Loucy (cell line): ENCODE measurements around the gene C15orf39.
A peak's percentile ranks its signal among the peaks of the same experiment; 100 is the strongest.

ENCODE experiments used
- CTCF ChIP-seq: fragments of 200-600 bp; sonication (generic); conservative IDR thresholded peaks from 2 replicates; pipeline ENCODE4 v1.5.1; 2014; ENCODE audit warnings: mild to moderate bottlenecking, antibody characterized with exemption, low read length
- EZH2phosphoT487 ChIP-seq: fragments of 200-600 bp; IDR thresholded peaks from 2 replicates; pipeline ENCODE4 v1.6.1; 2018; ENCODE audit warnings: antibody characterized with exemption, mild to moderate bottlenecking, moderate library complexity, borderline replicate concordance

GRCh38 chr15:75202251-75203016 is 752 bp downstream of the C15orf39 start:
- TF ChIP-seq EZH2phosphoT487 (no peak), CTCF (peak; percentile 30; the same call in 1 of the 2 replicates)
